Central memory CD8-positive, alpha-beta T cell (primary cell): ENCODE data around the gene FAM163A.

Source experiments
- ATAC-seq: fragments of 150-1000 bp; cut with Tn5 transposase; replicated peaks from 2 replicates; pipeline ENCODE4 v1.10.0; 2022; ENCODE audit warnings: mild to moderate bottlenecking, moderate FRiP score, moderate number of reproducible peaks; ENCODE audit not compliant: poor library complexity, severe bottlenecking; ENCODE audit errors: extremely low read depth
- DNase-seq, 2 donors: peaks; one replicate each; pipeline ENCODE4 v3.0.0; 2021; ENCODE audit warnings: low spot score in 2 of 2
- H3K27ac Mint-ChIP-seq: one replicate; pipeline ENCODE4 v1.8.0; 2022; ENCODE audit warnings: low read depth, mild to moderate bottlenecking, moderate library complexity, mixed read lengths
- H3K27me3 Mint-ChIP-seq: one replicate; pipeline ENCODE4 v1.8.0; 2022; ENCODE audit warnings: mixed read lengths
- H3K36me3 Mint-ChIP-seq: one replicate; pipeline ENCODE4 v1.8.0; 2022; ENCODE audit warnings: mild to moderate bottlenecking, moderate library complexity, mixed read lengths; ENCODE audit not compliant: insufficient read depth
- H3K4me1 Mint-ChIP-seq: one replicate; pipeline ENCODE4 v1.8.0; 2022; ENCODE audit warnings: mixed read lengths
- H3K4me3 Mint-ChIP-seq: one replicate; pipeline ENCODE4 v1.8.0; 2022; ENCODE audit warnings: mild to moderate bottlenecking, moderate library complexity, mixed read lengths
- H3K9me3 Mint-ChIP-seq: one replicate; pipeline ENCODE4 v1.8.0; 2022; ENCODE audit warnings: mixed read lengths

The FAM163A gene

GRCh38 chr1:179761296-179761695 lies 18.2 kb downstream of the FAM163A start:
- Mint-ChIP-seq H3K27ac (no peak overlapping the region), H3K9me3 (no peaks in the 10 kb centered on the region), H3K4me1 (no peaks in the 10 kb centered on the region), H3K36me3 (no peaks in the 10 kb centered on the region), H3K4me3 (no peak overlapping the region), H3K27me3 (peaks cover 7% of the 10 kb centered on the region)
- ATAC-seq (no peak), DNase-seq (no peak)

DNA sequence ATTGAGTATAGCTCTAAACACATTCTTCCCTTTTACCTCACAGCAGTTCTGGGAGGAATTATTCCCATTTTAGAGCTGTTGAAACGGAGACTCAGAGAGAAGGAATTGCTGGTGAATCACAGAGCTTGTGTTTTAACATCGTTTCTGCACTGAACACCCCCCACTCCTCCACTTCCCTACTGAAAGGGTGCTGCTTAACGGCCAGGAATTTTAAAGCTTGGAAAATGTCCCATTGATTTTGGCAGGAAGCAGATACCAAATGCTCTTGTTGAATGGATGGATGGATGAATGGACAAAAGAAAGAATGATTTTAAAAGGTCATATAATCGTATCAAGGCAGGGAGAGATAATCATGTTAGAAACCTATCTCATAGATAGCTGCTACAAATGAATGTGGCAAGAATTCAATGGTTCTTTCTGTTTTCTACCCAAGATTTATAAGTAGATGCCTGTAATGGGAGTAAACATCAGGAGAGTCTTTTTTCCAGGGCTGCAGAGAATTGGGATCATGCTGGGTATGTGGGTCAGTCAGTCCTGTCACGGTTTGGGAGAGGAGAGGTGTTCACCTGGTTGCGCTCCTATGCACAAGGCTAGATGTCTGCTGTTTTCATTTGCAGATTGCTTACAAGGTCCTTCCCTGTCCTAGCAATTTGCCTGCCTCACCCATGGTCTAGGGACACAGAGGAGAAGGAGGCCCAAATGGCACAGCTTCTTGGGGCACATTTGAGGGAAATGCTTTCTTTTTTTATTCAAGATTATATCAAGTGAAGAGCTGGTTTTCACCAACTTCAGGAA lies 19.0 kb downstream of the FAM163A start:
- ATAC-seq, result no peak
- no peaks in the 10 kb centered on the region for H3K36me3 Mint-ChIP-seq
- no peaks in the 10 kb centered on the region for H3K9me3 Mint-ChIP-seq
- no peak overlapping the region for H3K4me3 Mint-ChIP-seq
- no peaks in the 10 kb centered on the region for H3K4me1 Mint-ChIP-seq
- H3K27me3 Mint-ChIP-seq, result peaks cover 13% of the 10 kb centered on the region
- no peak for DNase-seq
- H3K27ac Mint-ChIP-seq, result no peak overlapping the region

DNA sequence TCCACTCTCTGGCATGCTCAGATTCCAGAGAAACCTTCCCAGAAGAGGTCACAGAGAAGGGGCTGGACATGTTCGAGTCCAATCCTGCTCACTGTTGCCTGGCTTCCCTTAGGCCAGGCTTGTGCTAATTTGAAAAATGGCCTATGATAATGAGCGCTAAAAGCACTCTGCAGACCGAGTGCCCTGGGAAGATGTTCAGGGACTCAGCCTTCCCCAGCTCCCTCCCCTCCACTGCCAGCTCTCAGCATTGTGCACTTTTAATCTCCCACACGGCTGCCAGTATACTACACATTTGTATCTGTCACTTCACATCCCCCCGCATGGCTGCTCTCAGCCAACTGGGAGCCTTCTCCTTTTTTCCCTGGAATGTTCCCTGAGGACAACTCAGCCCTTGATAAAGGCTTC lies 24.1 kb downstream of the FAM163A start:
- H3K27ac Mint-ChIP-seq, result no peak overlapping the region
- H3K9me3 Mint-ChIP-seq, result no peaks in the 10 kb centered on the region
- no peak overlapping the region for H3K4me3 Mint-ChIP-seq
- no peaks in the 10 kb centered on the region for H3K36me3 Mint-ChIP-seq
- peaks cover 45% of the 10 kb centered on the region for H3K27me3 Mint-ChIP-seq
- H3K4me1 Mint-ChIP-seq, result no peaks in the 10 kb centered on the region
- DNase-seq, result no peak
- ATAC-seq, result no peak

DNA sequence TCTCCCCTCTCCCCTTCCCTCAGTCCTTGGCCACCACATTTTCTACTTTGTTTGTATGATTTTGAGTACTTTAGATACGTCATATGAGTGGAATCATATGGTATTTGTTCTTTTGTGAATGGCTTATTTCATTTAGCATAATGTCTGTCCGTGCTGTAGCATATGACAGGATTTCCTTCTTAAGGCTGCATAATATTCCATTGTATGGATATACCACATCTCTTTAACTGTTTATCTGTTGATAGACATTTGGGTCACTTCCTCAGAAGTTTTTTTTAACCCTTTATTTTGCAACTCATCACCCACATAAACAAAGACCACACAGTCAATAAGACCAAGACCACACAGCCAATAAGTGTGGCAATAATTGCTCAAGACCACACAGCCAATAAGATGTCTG lies 24.9 kb downstream of the FAM163A start:
- H3K27me3 Mint-ChIP-seq, result peaks cover 53% of the 10 kb centered on the region
- no peak overlapping the region for H3K27ac Mint-ChIP-seq
- DNase-seq (no peak), ATAC-seq (no peak)
- no peaks in the 10 kb centered on the region for H3K9me3 Mint-ChIP-seq
- no peaks in the 10 kb centered on the region for H3K36me3 Mint-ChIP-seq
- no peaks in the 10 kb centered on the region for H3K4me1 Mint-ChIP-seq
- no peak overlapping the region for H3K4me3 Mint-ChIP-seq

DNA sequence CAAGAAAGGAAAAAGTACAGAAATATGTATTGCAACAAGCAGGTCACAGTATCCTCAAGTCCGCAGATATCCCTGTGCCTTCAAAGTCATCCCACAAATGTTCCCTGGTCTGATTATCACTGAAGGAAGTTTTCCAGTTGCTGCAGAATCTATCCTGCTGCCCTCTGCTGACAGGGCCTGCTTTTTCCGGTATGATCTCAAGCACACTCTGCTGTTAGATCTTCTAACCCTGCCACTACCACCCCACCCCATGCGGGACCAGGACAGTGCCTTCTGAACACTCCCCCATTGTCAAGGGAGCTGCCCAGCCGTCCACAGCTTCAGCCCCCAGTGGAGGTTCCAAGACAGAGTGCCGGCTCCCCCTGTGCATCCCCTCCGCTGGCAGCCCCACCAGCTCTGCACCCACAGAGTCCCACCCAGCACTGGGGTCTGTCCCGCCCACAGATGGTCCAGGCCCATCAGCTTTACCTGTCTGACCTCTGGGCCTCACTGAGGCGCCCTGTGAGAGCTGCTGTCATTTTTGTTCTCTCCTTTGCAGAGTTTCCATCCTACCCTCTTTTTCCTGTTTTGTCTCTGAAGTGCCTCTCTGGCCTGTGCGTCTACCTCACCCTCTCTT lies 27.9 kb downstream of the FAM163A start:
- ATAC-seq, result no peak
- H3K27me3 Mint-ChIP-seq, result peaks cover 53% of the 10 kb centered on the region
- H3K4me3 Mint-ChIP-seq, result no peak overlapping the region
- H3K27ac Mint-ChIP-seq, result no peak overlapping the region
- no peaks in the 10 kb centered on the region for H3K9me3 Mint-ChIP-seq
- no peak for DNase-seq
- no peaks in the 10 kb centered on the region for H3K4me1 Mint-ChIP-seq
- H3K36me3 Mint-ChIP-seq, result no peaks in the 10 kb centered on the region

DNA sequence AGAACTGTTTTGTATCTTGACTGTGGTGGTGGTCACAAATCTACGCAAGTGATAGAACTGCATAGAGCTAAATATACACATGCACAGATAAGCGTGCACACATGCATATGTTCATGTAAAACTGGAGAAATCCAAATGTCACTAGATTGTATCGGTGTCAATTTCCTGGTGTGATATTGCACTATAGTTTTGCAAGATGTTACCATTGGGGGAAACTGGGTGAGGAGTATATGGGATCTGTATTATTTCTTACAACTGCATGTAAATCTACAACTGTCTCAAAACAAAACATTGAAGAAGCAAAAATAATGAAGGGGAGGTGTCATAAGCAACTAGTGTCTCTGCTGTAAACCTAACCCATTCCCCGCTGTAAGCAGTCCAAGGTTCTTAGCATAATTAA lies 30.2 kb downstream of the FAM163A start:
- no peak for ATAC-seq
- no peak for DNase-seq
- Mint-ChIP-seq H3K27me3 (peaks cover 52% of the 10 kb centered on the region), H3K4me3 (no peak overlapping the region), H3K9me3 (no peaks in the 10 kb centered on the region), H3K27ac (no peak overlapping the region), H3K4me1 (no peaks in the 10 kb centered on the region), H3K36me3 (no peaks in the 10 kb centered on the region)

- DNase-seq (no peak), ATAC-seq (no peak)
- Mint-ChIP-seq H3K9me3 (no peaks in the 10 kb centered on the region), H3K4me1 (no peaks in the 10 kb centered on the region), H3K27ac (no peak overlapping the region), H3K36me3 (no peaks in the 10 kb centered on the region), H3K27me3 (peaks cover 52% of the 10 kb centered on the region), H3K4me3 (no peak overlapping the region)
Observed at GRCh38 chr1:179774000-179774399, 30.9 kb downstream of the FAM163A start.

DNA sequence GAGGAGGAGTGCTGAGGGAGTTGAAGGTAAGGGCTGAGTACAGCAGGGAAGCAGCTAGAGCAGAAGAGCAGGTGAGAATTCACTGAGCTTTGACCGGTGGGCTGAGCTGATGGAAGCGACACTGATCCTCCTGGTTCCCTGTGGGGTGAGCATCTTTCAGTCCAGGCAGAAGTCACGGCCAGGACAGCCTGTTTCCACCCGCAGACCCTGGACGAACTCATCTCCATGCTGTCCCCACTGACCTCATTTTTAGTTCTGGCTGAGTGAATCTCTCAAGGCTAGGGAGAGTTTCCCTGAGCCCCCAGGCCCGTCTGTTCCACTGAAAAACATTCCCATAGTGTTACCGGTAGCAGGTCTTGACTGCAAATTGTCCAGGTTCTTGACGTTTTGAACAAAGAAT lies 31.5 kb downstream of the FAM163A start:
- ATAC-seq (no peak), DNase-seq (no peak)
- Mint-ChIP-seq H3K9me3 (no peaks in the 10 kb centered on the region), H3K4me1 (no peaks in the 10 kb centered on the region), H3K27me3 (peaks cover 52% of the 10 kb centered on the region), H3K27ac (no peak overlapping the region), H3K4me3 (no peak overlapping the region), H3K36me3 (no peaks in the 10 kb centered on the region)

DNA sequence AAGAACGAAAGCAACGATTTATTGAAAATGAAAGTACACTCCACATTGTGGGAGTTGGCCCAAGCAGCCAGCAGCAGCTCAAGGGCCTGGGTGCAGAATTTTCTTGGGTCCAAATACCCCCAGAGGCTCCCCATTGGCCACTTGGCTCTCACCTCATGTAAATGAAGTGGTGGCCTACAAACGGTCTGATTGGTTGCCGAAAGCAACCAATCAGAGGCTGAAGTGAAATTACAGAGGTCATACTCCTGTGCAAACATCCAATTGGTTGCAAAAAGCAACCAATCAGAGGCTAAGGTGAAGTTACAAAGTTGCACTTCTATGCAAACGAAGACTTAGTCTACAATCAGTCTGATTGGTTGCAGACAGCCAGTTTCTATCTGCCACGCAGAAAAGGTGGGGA lies 31.9 kb downstream of the FAM163A start:
- H3K4me3 Mint-ChIP-seq, result no peak overlapping the region
- ATAC-seq, result no peak

GRCh38 chr1:179776831-179777230 lies 33.7 kb downstream of the FAM163A start:
- H3K4me3 Mint-ChIP-seq, result no peak overlapping the region
- H3K36me3 Mint-ChIP-seq, result no peaks in the 10 kb centered on the region
- no peaks in the 10 kb centered on the region for H3K4me1 Mint-ChIP-seq
- H3K27me3 Mint-ChIP-seq, result peaks cover 30% of the 10 kb centered on the region
- DNase-seq (no peak), ATAC-seq (no peak)
- H3K27ac Mint-ChIP-seq, result no peak overlapping the region
- H3K9me3 Mint-ChIP-seq, result no peaks in the 10 kb centered on the region

More for the DNA sequence above, 31.9 kb downstream of the FAM163A start:
- no peaks in the 10 kb centered on the region for H3K36me3 Mint-ChIP-seq
- no peaks in the 10 kb centered on the region for H3K9me3 Mint-ChIP-seq
- peaks cover 48% of the 10 kb centered on the region for H3K27me3 Mint-ChIP-seq
- H3K27ac Mint-ChIP-seq, result no peak overlapping the region
- no peak for DNase-seq
- H3K4me1 Mint-ChIP-seq, result no peaks in the 10 kb centered on the region

GRCh38 chr1:179777731-179778130 lies 34.6 kb downstream of the FAM163A start:
- Mint-ChIP-seq H3K27ac (no peak overlapping the region), H3K4me1 (no peaks in the 10 kb centered on the region), H3K9me3 (no peaks in the 10 kb centered on the region), H3K27me3 (peaks cover 21% of the 10 kb centered on the region), H3K36me3 (no peaks in the 10 kb centered on the region), H3K4me3 (no peak overlapping the region)
- ATAC-seq, result no peak
- DNase-seq, result no peak

DNA sequence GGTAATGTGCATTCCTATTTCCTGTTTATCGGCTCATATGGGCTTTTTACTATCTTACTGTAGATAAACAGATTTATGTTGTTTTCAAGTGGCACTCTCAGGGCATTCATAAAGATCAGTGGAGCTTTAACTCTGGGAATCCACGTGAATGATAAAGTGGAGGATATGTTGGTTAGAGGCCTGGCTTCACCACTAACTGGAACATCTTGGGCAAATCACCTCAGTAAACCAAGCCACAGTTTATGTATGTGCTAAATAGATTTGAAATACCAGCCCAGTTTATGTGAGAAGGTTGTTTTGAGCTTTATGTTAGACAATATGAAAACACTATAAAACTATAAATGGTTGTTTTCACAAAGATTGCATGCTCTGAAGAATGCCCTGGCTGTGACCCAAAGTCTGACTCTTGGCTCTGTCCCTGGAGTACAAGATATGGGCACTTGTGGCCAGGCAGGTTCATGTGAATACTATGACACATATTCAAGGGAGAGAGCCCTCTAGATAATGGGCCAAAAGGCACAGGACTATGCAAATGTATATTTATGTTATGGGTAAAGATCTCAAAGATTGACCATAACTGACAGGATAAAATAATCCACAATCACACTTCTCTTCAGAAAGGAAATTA lies 36.7 kb downstream of the FAM163A start:
- Mint-ChIP-seq H3K9me3 (no peaks in the 10 kb centered on the region), H3K4me3 (no peak overlapping the region), H3K27ac (no peak overlapping the region), H3K4me1 (no peaks in the 10 kb centered on the region), H3K27me3 (peaks cover 19% of the 10 kb centered on the region), H3K36me3 (no peaks in the 10 kb centered on the region)
- ATAC-seq (no peak), DNase-seq (no peak)

DNA sequence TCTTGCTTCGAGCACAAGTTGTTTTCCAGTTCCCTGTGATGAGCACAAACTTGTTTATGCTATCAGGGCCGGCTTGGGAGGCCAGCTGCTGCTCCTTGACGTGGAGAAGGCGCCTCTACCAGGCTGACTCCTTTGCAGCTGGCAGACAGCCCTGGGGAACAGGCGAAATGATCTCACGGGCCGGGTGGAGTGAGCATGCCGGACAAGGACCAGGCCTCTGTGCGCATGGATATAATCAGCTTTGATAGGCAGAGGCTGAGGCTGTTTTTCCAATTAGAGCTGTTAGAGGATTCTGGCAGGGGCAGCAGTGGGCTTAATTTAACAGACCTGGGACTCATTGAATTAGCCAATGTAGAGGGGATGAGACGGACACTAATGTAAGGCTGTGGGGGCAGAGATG lies 38.9 kb downstream of the FAM163A start:
- no peaks in the 10 kb centered on the region for H3K36me3 Mint-ChIP-seq
- DNase-seq (no peak), ATAC-seq (no peak)
- H3K27me3 Mint-ChIP-seq, result peaks cover 26% of the 10 kb centered on the region
- H3K4me1 Mint-ChIP-seq, result no peaks in the 10 kb centered on the region
- no peak overlapping the region for H3K27ac Mint-ChIP-seq
- H3K4me3 Mint-ChIP-seq, result no peak overlapping the region
- no peaks in the 10 kb centered on the region for H3K9me3 Mint-ChIP-seq
